Smooth muscle cell of bladder (primary cell): ENCODE measurements around the gene SGF29. TPM values are rescaled to one million over a fixed set of nuclear protein-coding genes. Genes with fewer than 3 reads are reported as not detected.

Experiments
- total RNA-seq: library from RNA; depleted of rRNA; stranded (reverse); fragments of >200 nt; gene quantifications from 2 replicates; pipeline ENCODE4 v1.2.3, GENCODE V29; 2014

Gene SGF29
- 7.3 and 9.6 TPM in 2 replicates for total RNA-seq

DNA sequence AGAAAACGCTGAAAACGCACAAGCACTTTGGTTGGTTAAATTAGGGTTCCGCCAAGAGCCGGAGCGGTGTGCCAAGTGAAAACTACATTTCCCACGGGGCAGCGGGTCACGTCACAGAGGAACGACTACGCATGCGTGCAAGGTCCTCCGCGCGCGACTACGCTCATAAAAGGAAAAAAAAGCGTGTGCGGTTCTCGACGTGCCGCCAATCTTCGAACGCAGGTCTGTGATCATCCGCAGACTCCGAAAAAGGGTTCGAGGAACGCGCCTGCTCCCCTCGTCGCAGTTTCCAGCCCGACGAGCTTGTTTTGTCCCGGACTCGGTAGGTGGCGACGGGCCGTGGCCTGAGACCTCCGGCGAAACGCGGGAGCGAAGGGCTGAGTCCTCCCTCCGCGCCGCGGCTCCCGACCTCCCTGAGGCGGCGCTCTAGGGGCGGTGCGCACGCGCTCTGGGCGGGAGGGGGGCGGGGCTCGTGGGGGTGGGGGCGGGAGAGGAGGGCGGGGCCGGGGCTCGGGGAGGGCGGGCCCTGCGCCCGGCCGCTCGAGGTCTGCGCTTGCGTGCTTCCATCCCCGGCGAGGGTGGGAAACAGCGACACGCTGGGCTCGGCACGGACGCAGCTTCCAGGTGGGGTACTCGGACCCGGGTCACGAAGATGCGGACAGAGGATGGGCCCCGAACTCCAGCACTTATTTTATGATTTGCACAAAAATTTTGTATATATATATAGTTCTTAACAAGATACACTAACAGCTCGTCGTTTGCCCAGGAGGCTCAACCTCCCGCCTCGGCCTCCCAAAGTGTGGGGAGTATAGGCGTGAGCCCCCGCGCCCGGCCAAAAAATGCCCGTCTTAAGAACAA lies at the start of gene SGF29:
TSS of gene SGF29 (plus strand) at position 145 of the 858 bp plus-strand sequence. CDS start 27,150 bp downstream, outside the sequence.

DNA sequence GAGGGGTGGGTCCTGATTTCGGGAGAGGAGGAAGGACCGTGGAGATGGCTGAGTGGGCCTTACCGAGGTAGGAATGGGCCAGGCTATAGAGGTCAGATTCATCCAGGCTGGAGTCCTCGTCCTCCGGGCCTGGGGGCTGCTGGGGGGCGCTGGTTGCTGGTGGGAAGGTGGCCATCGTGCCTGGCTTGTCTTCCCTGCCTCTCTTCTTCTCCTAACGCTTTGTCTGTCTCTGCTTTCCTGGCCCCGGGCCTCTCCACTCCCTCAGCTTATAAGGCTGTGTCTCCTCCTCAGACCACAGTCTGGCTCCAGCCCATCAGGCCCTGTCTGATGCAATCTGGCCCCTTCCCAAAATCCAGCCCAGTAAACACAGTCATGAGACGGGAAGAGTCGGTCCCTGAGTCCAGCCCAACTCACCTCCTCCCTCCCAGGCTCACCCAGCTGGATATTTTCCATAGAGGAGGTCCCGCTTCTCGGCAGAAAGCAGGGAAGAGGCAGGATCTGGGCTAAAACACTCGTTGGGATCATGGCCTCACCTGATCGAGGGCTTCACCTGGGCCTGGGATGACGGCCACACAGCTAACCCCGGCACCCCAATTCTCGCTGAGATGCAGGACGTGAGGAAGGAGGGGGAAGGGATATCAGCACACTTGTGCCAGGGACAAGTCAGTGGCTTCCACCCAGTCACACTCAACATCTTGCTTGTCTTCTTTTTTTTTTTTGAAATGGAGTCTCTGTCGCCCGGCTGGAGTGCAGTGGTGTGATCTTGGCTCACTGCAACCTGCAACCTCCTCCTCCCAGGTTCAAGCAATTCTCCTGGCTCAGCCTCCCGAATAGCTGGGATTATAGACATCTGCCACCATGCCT lies 14.8 kb upstream of the SGF29 start, which contains the start of gene NUPR1:
TSS of gene NUPR1 (minus strand) at position 242 of the 864 bp plus-strand sequence. CDS start at position 175, 67 bp downstream.

DNA sequence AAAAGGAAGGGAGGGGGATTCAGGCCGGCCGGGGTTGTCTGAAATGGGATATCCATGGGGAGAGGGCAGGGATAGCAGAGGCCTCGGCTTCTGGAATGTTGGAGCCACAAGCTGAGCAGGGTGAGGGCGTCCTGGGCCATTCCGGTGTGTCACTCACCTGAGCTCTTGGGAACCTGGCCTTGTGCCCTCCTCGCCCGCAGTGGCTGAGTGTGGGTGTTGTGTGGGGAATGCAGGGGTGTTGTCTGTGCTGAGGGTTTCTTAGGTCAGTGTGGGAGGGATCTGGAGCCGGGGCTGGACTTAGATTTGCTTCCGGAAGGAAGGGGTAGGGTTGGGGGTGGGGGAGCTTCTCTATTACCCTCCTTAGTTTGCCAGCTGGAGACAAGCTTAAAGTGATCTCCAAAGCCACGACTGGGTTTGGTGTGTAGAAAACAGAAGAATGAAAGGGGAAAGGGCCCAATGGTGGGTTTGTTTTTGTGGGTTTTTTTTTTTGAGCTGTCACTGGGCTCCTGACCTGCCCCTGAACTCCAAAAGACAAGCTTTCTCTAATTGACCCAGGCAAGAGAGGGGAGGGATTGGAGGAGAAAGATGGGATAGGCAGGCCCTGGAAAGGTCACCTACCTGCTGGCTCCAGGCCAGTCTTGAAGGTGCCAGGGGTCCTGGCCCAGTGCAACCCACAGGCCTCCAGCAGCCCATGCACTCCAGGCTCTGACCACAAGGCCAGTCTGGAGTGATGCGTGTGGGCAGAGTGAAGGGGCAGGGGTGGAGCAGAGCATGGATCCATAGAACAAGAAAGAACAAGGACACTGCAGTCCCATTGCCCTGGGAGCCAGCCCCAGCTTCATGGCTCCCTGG lies 43.3 kb downstream of the SGF29 start, which contains the start of gene SULT1A2:
TSS of gene SULT1A2 (minus strand) at position 211 of the 852 bp plus-strand sequence. CDS start 1,120 bp downstream, outside the sequence.

DNA sequence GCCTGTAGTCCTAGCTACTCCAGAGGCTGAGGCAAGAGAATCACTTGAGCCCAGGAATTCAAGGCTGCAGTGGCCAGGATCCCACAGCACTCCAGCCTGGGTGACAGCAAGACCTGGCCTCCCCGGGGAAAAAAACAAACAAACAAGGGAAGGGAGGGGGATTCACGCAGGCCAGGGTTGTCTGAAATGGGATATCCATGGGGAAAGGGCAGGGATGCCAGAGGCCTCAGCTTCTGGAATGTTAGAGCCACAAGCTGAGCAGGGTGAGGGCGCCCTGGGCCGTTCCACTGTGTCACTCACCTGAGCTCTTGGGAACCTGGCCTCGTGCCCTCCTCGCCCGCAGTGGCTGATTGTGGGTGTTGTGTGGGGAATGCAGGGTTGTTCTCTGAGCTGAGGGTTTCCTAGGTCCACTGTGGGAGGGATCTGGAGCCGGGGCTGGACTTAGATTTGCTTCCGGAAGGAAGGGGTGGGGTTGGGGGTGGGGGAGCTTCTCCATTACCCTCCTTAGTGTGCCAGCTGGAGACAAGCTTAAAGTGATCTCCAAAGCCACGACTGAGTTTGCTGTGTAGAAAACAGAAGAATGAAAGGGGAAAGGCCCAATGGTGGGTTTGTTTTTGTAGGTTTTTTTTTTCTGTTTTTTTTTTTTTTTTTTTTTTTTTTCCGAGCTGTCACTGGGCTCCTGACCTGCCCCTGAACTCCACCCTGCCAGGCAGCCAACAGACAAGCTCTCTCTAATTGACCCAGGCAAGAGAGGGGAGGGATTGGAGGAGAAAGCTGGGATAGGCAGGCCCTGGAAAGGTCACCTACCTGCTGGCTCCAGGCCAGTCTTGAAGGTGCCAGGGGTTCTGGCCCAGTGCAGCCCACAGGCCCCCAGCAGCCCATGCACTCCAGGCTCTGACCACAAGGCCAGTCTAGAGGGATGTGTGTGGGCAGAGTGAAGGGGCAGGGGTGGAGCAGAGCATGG lies 56.2 kb downstream of the SGF29 start, which contains the start of gene SULT1A1:
TSS of gene SULT1A1 (minus strand) at position 414 of the 964 bp plus-strand sequence. CDS start 1,189 bp downstream, outside the sequence.

DNA sequence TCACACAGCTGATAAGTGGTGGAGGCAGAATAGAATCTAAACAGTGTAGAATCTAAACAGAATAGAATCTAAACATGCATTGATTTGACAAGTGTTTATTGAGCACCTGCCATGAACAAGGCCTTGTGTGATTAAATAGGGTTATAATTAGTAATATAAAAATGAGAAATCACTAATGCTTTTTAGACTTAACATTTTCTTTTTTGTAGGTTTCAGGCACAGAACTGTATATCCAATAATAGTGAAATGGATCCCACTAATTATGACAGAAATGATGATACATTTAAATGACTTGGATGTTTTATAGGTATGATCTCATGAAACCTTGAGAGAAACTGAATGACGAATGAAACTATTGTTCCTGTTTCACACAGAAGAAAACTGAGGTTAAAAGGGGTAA lies 84.0 kb downstream of the SGF29 start, which contains the start of gene NPIPB8:
TSS of gene NPIPB8 (plus strand) at position 301 of the 400 bp plus-strand sequence. CDS start 296 bp downstream, outside the sequence.

Other genes with a start within 250 kb of the SGF29 start
- gene NPIPB6, start 190.4 kb upstream of the SGF29 start, total RNA-seq, result 0.57 TPM in 1 of 2 replicates, not detected in the other
- gene EIF3CL, start 150.1 kb upstream of the SGF29 start, total RNA-seq, result 55.9 and 81.2 TPM in 2 replicates
- not detected in 2 replicates for gene NPIPB7, start 81.6 kb upstream of the SGF29 start, total RNA-seq
- gene CLN3, start 61.8 kb upstream of the SGF29 start, total RNA-seq, result 14.1 and 14.5 TPM in 2 replicates
- under 0.01 TPM in 1 of 2 replicates, not detected in the other for gene APOBR, start 59.3 kb upstream of the SGF29 start, total RNA-seq
- 0.28 TPM in 1 of 2 replicates, not detected in the other for gene IL27, start 47.1 kb upstream of the SGF29 start, total RNA-seq
- gene NUPR1, start 14.9 kb upstream of the SGF29 start, total RNA-seq, result 32.5 and 50.5 TPM in 2 replicates
- 0.09 and 0.28 TPM in 2 replicates for gene SULT1A2, start 43.1 kb downstream of the SGF29 start, total RNA-seq
- gene SULT1A1, start 56.1 kb downstream of the SGF29 start, total RNA-seq, result 3.6 and 6.4 TPM in 2 replicates
- 0.55 TPM in 1 of 2 replicates, not detected in the other for gene NPIPB8, start 84.1 kb downstream of the SGF29 start, total RNA-seq
- 125 and 217 TPM in 2 replicates for gene EIF3C, start 157.5 kb downstream of the SGF29 start, total RNA-seq
- gene NPIPB9, start 197.9 kb downstream of the SGF29 start, total RNA-seq, result 0.71 and 1.4 TPM in 2 replicates